Fibroblast of peridontal ligament (primary cell): Measurements from ENCODE around the gene PLCD1.

ENCODE experiments used
- DNase-seq: peaks from one replicate; pipeline ENCODE4 v3.0.0-alpha.2; 2010; ENCODE audit errors: extremely low read depth

PLCD1 gene

GRCh38 chr3:38016847-38017444 is 12.5 kb downstream of the PLCD1 start:
- no peak for DNase-seq

GRCh38 chr3:38016410-38016809 is 13.0 kb downstream of the PLCD1 start:
- no peak for DNase-seq

GRCh38 chr3:38015984-38016383 is 13.5 kb downstream of the PLCD1 start:
- no peak for DNase-seq

DNA sequence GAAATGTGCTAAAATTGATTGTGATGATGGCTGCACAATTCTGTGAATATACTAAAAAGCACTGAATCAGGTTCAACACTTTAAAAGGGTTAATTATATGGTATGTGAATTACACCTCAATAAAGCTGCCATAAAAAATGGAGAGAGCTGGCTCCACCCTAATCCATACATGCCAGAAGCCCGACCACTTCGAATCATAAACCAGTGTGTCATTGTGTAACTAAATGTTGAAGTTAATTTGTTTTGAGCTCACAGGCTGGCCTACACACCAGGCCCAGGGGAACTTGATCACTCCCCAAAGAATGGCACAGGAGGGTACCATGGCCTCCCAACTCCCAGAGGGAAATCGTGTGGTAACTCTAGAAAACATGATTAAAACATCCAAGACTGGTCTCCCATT is 14.0 kb downstream of the PLCD1 start:
- no peak for DNase-seq

DNA sequence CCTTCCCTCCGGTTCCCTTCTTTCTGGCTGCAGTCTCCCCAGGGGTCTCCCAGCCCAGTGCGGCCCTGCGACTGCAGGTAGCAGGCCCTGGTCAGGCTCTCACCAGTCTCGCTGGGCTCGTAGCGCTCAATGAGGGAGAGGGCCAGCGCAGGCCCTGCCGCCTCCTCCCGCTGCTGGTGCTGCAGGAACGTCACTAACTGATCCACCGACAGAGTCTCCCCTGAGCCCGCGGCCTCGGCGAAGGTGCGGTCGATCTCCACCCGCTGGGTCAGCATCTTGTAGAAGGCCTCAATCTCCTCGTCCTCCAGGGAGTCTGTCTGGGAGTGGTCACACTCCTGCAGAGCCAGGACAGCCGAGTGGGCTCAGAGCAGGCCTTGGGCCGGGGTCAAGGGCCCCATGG is 18.3 kb downstream of the PLCD1 start:
- DNase-seq: no peak

GRCh38 chr3:38009807-38010591 is 19.4 kb downstream of the PLCD1 start:
- DNase-seq: no peak

- no peak for DNase-seq
Observed at GRCh38 chr3:38008971-38009580, 20.4 kb downstream of the PLCD1 start.

- no peak for DNase-seq
Observed at GRCh38 chr3:38008191-38008701, 21.2 kb downstream of the PLCD1 start.

GRCh38 chr3:38007754-38008090 is 21.7 kb downstream of the PLCD1 start:
- no peak for DNase-seq

DNA sequence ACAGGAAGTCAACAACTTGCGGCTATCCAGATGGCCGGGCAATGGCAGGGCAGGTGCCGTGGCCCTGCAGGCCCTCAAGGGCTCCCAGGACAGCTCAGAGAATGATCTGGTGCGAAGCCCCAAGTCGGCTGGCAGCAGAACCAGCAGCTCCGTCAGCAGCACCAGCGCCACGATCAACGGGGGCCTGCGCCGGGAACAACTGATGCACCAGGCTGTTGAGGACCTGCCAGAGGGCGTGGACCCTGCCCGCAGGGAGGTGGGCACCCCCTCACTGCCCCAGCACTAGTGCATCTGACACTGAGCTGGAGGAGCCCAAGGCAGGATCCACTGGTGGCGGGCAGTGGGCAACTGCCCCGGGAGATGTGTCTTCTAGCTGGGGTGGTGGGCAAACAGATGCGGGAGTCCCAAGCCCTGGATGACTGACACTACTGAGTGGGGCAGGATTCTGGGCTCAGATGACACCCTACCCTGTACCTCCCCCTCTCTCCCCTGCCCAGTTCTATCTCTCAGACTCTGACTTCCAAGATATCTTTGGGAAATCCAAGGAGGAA is 22.9 kb downstream of the PLCD1 start:
- no peak for DNase-seq

DNA sequence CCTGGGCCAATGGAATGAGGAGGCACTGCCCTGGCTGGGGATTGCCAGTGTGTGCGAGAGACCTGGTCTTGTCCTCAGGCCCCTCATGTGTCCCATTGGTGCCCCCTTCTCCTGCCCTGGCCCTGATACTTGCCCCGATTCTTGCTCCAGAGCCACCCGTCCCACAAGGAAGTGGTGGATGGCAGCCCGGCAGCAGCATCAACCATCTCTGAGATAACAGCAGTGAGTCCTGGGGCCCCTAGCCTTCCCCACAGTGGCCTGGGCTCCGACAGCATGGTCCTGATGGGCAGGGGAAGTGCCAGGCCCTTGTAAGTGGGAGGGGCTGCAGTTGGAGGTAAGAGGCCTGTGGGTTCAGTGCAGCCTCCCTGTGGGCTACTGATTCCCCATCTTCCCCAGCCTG is 23.4 kb downstream of the PLCD1 start:
- no peak for DNase-seq

GRCh38 chr3:38005076-38006020 is 24.1 kb downstream of the PLCD1 start:
- no peak for DNase-seq

GRCh38 chr3:38004415-38005075 is 24.9 kb downstream of the PLCD1 start:
- peak; percentile 63 for DNase-seq

DNA sequence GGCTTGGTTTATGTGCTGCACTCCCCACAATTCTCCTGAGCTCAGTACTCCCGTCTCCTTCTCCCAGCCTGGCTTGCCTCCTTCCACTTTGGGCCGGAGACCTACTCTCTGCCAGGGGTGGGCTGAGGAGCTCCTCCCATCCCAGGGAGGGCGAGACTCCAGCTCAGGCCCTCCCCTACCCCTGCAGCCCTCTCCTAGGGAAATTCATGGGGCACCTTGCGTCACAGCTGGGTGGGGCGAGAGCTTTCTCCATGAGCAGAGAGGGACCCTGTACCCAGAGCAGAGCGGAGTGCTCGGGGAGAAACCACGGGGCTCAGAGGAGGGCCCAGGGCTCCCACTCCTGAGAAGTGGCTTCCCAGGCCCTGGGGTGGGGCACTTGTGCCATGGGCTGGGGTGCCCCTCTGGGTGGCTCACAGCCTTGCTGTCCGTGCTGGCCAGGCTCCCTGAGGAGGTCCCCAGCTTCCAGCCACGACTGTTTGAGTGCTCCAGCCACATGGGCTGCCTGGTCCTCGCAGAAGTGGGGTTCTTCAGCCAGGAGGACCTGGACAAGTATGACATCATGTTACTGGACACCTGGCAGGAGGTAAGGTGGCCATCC is 25.5 kb downstream of the PLCD1 start:
- DNase-seq: no peak

GRCh38 chr3:38003371-38003816 is 26.0 kb downstream of the PLCD1 start:
- peak; percentile 48 for DNase-seq

DNA sequence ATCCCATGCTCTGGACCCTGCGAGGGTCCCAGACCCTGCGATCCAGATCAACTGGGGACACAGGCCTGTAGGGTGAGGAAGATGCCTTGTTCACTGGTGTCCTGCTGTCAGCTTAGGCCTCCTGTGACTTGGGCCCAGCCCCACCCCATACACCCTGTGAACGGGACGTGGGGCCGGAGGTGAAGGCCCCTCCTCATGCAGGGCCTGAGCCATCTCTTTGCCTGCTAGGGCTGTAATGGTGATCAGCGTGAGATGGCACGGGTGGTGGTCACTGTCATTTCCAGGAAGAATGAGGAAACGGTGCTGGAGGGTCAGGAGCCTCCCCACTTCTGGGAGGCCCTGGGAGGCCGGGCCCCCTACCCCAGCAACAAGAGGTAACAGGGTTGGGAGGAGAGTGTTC is 26.5 kb downstream of the PLCD1 start:
- no peak for DNase-seq

DNA sequence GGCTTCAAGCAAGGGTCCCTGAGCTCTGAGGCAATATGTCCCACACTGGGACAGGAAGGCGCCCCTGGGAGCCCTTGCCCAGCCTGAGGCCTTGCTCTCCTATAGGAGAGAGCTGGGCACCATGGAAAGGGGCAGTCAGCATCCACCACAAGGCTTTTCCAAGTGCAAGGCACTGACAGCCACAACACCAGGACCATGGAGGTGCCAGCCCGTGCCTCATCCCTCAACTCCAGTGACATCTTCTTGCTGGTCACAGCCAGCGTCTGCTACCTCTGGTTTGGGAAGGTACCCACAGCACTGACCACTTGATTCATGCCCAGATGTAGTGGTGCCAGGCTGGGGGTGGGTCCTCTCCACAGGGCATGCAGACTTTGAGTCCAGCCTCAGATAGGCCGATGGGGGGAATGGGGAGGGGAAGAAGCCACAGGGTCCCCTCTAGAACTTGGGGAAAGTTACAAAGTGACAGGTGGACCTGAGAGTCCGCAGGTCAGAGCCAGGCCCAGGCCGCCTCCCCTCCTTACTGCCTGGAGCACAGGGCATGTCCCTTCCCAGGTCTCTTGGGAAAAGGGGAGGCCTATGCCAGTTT is 27.1 kb downstream of the PLCD1 start:
- DNase-seq: no peak

DNA sequence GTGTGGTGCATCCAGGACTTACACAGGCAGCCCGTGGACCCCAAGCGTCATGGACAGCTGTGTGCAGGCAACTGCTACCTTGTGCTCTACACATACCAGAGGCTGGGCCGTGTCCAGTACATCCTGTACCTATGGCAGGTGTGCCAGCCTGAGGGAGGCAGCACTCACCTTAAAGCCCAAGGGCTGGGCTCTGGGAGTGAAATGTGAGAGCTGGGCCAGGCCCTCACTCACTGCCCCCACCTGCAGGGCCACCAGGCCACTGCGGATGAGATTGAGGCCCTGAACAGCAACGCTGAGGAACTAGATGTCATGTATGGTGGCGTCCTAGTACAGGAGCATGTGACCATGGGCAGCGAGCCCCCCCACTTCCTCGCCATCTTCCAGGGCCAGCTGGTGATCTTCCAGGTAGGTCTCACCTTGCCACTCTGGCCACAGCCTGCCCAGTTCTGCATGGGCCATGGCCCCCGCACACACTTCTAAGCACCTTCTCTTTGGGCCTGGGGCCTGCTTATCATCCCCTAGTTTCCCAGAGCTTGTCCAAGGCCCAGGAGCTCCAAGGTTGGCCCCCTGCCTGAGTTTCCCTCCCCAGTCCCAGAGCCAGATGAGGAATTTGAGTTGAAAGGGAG is 27.9 kb downstream of the PLCD1 start:
- no peak for DNase-seq

GRCh38 chr3:38000965-38001455 is 28.4 kb downstream of the PLCD1 start:
- no peak for DNase-seq
